Measurements from ENCODE around the gene ANKRD40CL.

The ANKRD40CL gene

GRCh38 chr17:50778471-50778870 lies 11.2 kb upstream of the ANKRD40CL start:
- Histone ChIP-seq H3K4me1 (ENCODE audit: control insufficient read depth in 5 of 5, insufficient read depth in 5 of 5, low read length in 5 of 5) (peaks cover 0 to 8% (median 4%) of the 10 kb centered on the region in 5 donors), H3K9ac (ENCODE audit: low read length in 5 of 5) (no peak overlapping the region), H3K27me3 (ENCODE audit: control insufficient read depth in 5 of 5, insufficient read depth in 4 of 5, low read length in 5 of 5) (no peaks in the 10 kb centered on the region), H3K27ac (ENCODE audit: low read depth, low read length) (no peak overlapping the region), H3K36me3 (ENCODE audit: control insufficient read depth in 5 of 5, insufficient read depth in 5 of 5, low read length in 5 of 5) (no peaks in the 10 kb centered on the region), H3K4me3 (ENCODE audit: low read depth in 1 of 5, low read length in 5 of 5) (no peak overlapping the region), H3K9me3 (ENCODE audit: control insufficient read depth in 5 of 5, low read length in 5 of 5) (no peaks in the 10 kb centered on the region)

GRCh38 chr17:50775926-50776325 lies 8.6 kb upstream of the ANKRD40CL start:
- no peak overlapping the region for H3K27ac ChIP-seq (ENCODE audit: low read depth, low read length)
- peaks cover 0 to 2% (median 0%) of the 10 kb centered on the region in 5 donors for H3K4me1 ChIP-seq (ENCODE audit: control insufficient read depth in 5 of 5, insufficient read depth in 5 of 5, low read length in 5 of 5)
- H3K9me3 ChIP-seq (ENCODE audit: control insufficient read depth in 5 of 5, low read length in 5 of 5) = no peaks in the 10 kb centered on the region
- no peaks in the 10 kb centered on the region for H3K27me3 ChIP-seq (ENCODE audit: control insufficient read depth in 5 of 5, insufficient read depth in 4 of 5, low read length in 5 of 5)
- no peaks in the 10 kb centered on the region for H3K36me3 ChIP-seq (ENCODE audit: control insufficient read depth in 5 of 5, insufficient read depth in 5 of 5, low read length in 5 of 5)
- H3K4me3 ChIP-seq (ENCODE audit: low read depth in 1 of 5, low read length in 5 of 5) = no peak overlapping the region
- H3K9ac ChIP-seq (ENCODE audit: low read length in 5 of 5) = no peak overlapping the region

GRCh38 chr17:50774225-50774803 lies 7.0 kb upstream of the ANKRD40CL start:
- Histone ChIP-seq H3K4me3 (ENCODE audit: low read depth in 1 of 5, low read length in 5 of 5) (no peak overlapping the region), H3K4me1 (ENCODE audit: control insufficient read depth in 5 of 5, insufficient read depth in 5 of 5, low read length in 5 of 5) (no peaks in the 10 kb centered on the region), H3K36me3 (ENCODE audit: control insufficient read depth in 5 of 5, insufficient read depth in 5 of 5, low read length in 5 of 5) (no peaks in the 10 kb centered on the region), H3K27me3 (ENCODE audit: control insufficient read depth in 5 of 5, insufficient read depth in 4 of 5, low read length in 5 of 5) (no peaks in the 10 kb centered on the region), H3K27ac (ENCODE audit: low read depth, low read length) (no peak overlapping the region), H3K9me3 (ENCODE audit: control insufficient read depth in 5 of 5, low read length in 5 of 5) (no peaks in the 10 kb centered on the region), H3K9ac (ENCODE audit: low read length in 5 of 5) (no peak overlapping the region)

GRCh38 chr17:50771991-50772785 lies 4.9 kb upstream of the ANKRD40CL start:
- H3K27ac ChIP-seq (ENCODE audit: low read depth, low read length) = no peak overlapping the region
- no peaks in the 10 kb centered on the region for H3K9me3 ChIP-seq (ENCODE audit: control insufficient read depth in 5 of 5, low read length in 5 of 5)
- H3K9ac ChIP-seq (ENCODE audit: low read length in 5 of 5) = no peak overlapping the region
- peaks cover 0 to 5% (median 2%) of the 10 kb centered on the region in 5 donors for H3K4me1 ChIP-seq (ENCODE audit: control insufficient read depth in 5 of 5, insufficient read depth in 5 of 5, low read length in 5 of 5)
- no peaks in the 10 kb centered on the region for H3K36me3 ChIP-seq (ENCODE audit: control insufficient read depth in 5 of 5, insufficient read depth in 5 of 5, low read length in 5 of 5)
- no peaks in the 10 kb centered on the region for H3K27me3 ChIP-seq (ENCODE audit: control insufficient read depth in 5 of 5, insufficient read depth in 4 of 5, low read length in 5 of 5)
- H3K4me3 ChIP-seq (ENCODE audit: low read depth in 1 of 5, low read length in 5 of 5) = no peak overlapping the region

- Histone ChIP-seq H3K9me3 (ENCODE audit: control insufficient read depth in 5 of 5, low read length in 5 of 5) (no peaks in the 10 kb centered on the region), H3K4me3 (ENCODE audit: low read depth in 1 of 5, low read length in 5 of 5) (no peak overlapping the region), H3K36me3 (ENCODE audit: control insufficient read depth in 5 of 5, insufficient read depth in 5 of 5, low read length in 5 of 5) (no peaks in the 10 kb centered on the region), H3K27ac (ENCODE audit: low read depth, low read length) (no peak overlapping the region), H3K27me3 (ENCODE audit: control insufficient read depth in 5 of 5, insufficient read depth in 4 of 5, low read length in 5 of 5) (no peaks in the 10 kb centered on the region), H3K4me1 (ENCODE audit: control insufficient read depth in 5 of 5, insufficient read depth in 5 of 5, low read length in 5 of 5) (peaks cover 6 to 22% (median 13%) of the 10 kb centered on the region in 5 donors), H3K9ac (ENCODE audit: low read length in 5 of 5) (no peak overlapping the region)
Measured at GRCh38 chr17:50770346-50770745, 3.0 kb upstream of the ANKRD40CL start.

- H3K4me3 ChIP-seq (ENCODE audit: low read depth in 1 of 5, low read length in 5 of 5) = no peak overlapping the region
- H3K27me3 ChIP-seq (ENCODE audit: control insufficient read depth in 5 of 5, insufficient read depth in 4 of 5, low read length in 5 of 5) = no peaks in the 10 kb centered on the region
Measured at GRCh38 chr17:50769884-50770283, 2.6 kb upstream of the ANKRD40CL start.

GRCh38 chr17:50768346-50768761 lies 1.0 kb upstream of the ANKRD40CL start:
- Histone ChIP-seq H3K27me3 (ENCODE audit: control insufficient read depth in 5 of 5, insufficient read depth in 4 of 5, low read length in 5 of 5) (no peaks in the 10 kb centered on the region), H3K27ac (ENCODE audit: low read depth, low read length) (no peak overlapping the region), H3K9me3 (ENCODE audit: control insufficient read depth in 5 of 5, low read length in 5 of 5) (no peaks in the 10 kb centered on the region), H3K36me3 (ENCODE audit: control insufficient read depth in 5 of 5, insufficient read depth in 5 of 5, low read length in 5 of 5) (no peaks in the 10 kb centered on the region), H3K4me1 (ENCODE audit: control insufficient read depth in 5 of 5, insufficient read depth in 5 of 5, low read length in 5 of 5) (peaks cover 13 to 42% (median 33%) of the 10 kb centered on the region in 5 donors), H3K9ac (ENCODE audit: low read length in 5 of 5) (no peak overlapping the region), H3K4me3 (ENCODE audit: low read depth in 1 of 5, low read length in 5 of 5) (no peak overlapping the region)

More at GRCh38 chr17:50769884-50770283, 2.6 kb upstream of the ANKRD40CL start:
- Histone ChIP-seq H3K27ac (ENCODE audit: low read depth, low read length) (no peak overlapping the region), H3K4me1 (ENCODE audit: control insufficient read depth in 5 of 5, insufficient read depth in 5 of 5, low read length in 5 of 5) (peaks cover 8 to 26% (median 18%) of the 10 kb centered on the region in 5 donors), H3K36me3 (ENCODE audit: control insufficient read depth in 5 of 5, insufficient read depth in 5 of 5, low read length in 5 of 5) (no peaks in the 10 kb centered on the region), H3K9ac (ENCODE audit: low read length in 5 of 5) (no peak overlapping the region), H3K9me3 (ENCODE audit: control insufficient read depth in 5 of 5, low read length in 5 of 5) (no peaks in the 10 kb centered on the region)

GRCh38 chr17:50767030-50767429 lies 288 bp downstream of the ANKRD40CL start:
- Histone ChIP-seq H3K9ac (ENCODE audit: low read length in 5 of 5) (no peak overlapping the region), H3K36me3 (ENCODE audit: control insufficient read depth in 5 of 5, insufficient read depth in 5 of 5, low read length in 5 of 5) (no peaks in the 10 kb centered on the region), H3K27ac (ENCODE audit: low read depth, low read length) (no peak overlapping the region), H3K4me1 (ENCODE audit: control insufficient read depth in 5 of 5, insufficient read depth in 5 of 5, low read length in 5 of 5) (peaks cover 13 to 48% (median 41%) of the 10 kb centered on the region in 5 donors), H3K9me3 (ENCODE audit: control insufficient read depth in 5 of 5, low read length in 5 of 5) (no peaks in the 10 kb centered on the region), H3K27me3 (ENCODE audit: control insufficient read depth in 5 of 5, insufficient read depth in 4 of 5, low read length in 5 of 5) (no peaks in the 10 kb centered on the region), H3K4me3 (ENCODE audit: low read depth in 1 of 5, low read length in 5 of 5) (no peak overlapping the region)

GRCh38 chr17:50766222-50767023 lies 895 bp downstream of the ANKRD40CL start:
- peaks cover 13 to 48% (median 41%) of the 10 kb centered on the region in 5 donors for H3K4me1 ChIP-seq (ENCODE audit: control insufficient read depth in 5 of 5, insufficient read depth in 5 of 5, low read length in 5 of 5)
- H3K4me3 ChIP-seq (ENCODE audit: low read depth in 1 of 5, low read length in 5 of 5) = no peak overlapping the region
- no peaks in the 10 kb centered on the region for H3K9me3 ChIP-seq (ENCODE audit: control insufficient read depth in 5 of 5, low read length in 5 of 5)

More at GRCh38 chr17:50766222-50767023, 895 bp downstream of the ANKRD40CL start:
- peak overlapping the region; percentile 62 for H3K27ac ChIP-seq (ENCODE audit: low read depth, low read length)
- no peaks in the 10 kb centered on the region for H3K36me3 ChIP-seq (ENCODE audit: control insufficient read depth in 5 of 5, insufficient read depth in 5 of 5, low read length in 5 of 5)
- no peak overlapping the region for H3K9ac ChIP-seq (ENCODE audit: low read length in 5 of 5)
- no peaks in the 10 kb centered on the region for H3K27me3 ChIP-seq (ENCODE audit: control insufficient read depth in 5 of 5, insufficient read depth in 4 of 5, low read length in 5 of 5)

Measured in subcutaneous abdominal adipose tissue (tissue), 5 donors.